Stimulated activated CD4-positive, alpha-beta T cell treated with anti-CD3 and anti-CD28 coated beads, Interleukin-2, amount 100 ng/mL, for 48 hours (primary cell): Measurements from ENCODE around the gene ANKRD44.
"Not testable (repeated sequence)": the region's sequence is repeated elsewhere in the genome, so short reads cannot be mapped to it uniquely, and the experiment has no call there.

Experiments
- DNase-seq, 2 donors: peaks; one replicate each; pipeline ENCODE4 v3.0.0-alpha.2; 2020

The ANKRD44 gene

GRCh38 chr2:197315371-197315770 is 4.8 kb upstream of the ANKRD44 start:
- no peak for DNase-seq

- DNase-seq, result no peak
These were observed 1.6 kb upstream of the ANKRD44 start for GRCh38 chr2:197312186-197312585.

DNA sequence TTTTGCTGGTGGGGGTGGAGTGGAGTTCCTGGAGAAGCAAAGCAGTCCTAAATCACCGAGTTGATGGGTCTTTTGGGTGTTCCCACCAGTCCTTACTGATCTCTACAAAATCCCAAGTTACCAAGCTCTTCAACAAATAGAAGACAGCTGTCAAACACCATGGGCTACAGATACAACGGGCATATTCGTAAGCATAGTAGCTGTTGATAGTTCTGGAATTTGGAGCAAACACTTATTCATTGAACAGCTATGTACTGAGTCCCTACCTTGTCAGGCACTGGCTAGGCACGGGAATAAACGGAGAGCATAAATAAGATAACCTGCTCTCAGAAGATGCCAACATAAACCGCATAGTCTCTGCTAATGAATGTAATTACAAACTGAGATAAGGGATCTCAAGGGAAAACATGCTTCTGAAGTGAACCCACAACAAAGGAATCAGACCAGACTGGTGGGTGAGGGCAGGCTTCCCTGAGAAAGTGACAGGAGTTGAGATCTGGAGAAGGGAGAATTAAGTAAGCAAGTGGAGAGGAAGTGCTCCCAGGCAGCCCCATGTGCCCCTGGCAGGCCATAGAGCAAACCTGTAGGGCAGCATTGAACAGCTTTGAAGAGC is 947 bp upstream of the ANKRD44 start:
- no peak for DNase-seq

GRCh38 chr2:197310987-197311420 is 424 bp upstream of the ANKRD44 start:
- no peak for DNase-seq

DNA sequence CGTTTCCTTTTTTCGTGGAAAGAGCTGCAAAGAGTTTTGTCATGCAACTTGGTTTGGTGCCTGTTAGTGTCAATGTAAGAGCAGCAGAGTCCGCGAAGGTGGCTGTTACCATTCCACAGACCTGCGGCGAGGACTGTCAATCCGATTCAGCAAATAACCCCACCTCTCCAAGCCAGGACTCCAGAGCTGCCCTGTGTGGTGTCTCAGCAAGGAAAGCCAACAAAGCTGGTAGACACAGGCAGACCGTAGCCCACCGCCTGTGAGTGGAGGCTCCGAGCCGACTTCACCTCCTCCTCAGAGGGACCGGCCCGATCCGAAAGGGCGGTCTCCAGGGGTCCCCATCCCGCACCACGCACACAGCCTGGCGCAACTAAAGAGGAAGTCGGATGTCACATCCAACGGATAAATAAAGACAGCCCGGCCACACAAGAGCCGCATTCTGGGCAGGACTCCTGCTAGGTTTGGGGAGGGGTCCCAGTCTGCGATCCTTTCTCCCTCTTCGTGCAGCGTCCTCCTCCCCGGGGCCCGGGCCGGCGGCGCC is 819 bp downstream of the ANKRD44 start:
- DNase-seq, result peak in 1 of 2 donors; percentile 19

GRCh38 chr2:197308996-197309690 is 1.4 kb downstream of the ANKRD44 start:
- DNase-seq, result no peak

DNA sequence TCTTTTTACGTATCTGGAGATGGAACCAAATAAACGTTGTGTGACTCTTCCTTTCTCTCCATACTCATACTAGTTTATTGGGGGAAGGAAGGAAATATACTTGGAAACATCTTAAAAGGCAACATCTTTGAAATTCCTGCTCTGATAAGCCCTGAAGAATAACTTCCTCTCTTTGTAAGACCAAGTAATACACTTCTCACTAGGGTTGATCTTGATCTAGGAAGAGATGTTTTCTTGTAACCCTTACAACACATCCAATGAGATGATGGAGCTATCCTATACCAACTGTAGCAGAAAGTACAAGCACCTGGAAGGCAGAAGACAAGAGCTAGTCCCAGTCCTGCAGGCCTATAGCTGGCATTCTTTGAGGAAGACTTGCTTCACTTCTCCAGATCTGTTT is 2.0 kb downstream of the ANKRD44 start:
- DNase-seq, result no peak

DNA sequence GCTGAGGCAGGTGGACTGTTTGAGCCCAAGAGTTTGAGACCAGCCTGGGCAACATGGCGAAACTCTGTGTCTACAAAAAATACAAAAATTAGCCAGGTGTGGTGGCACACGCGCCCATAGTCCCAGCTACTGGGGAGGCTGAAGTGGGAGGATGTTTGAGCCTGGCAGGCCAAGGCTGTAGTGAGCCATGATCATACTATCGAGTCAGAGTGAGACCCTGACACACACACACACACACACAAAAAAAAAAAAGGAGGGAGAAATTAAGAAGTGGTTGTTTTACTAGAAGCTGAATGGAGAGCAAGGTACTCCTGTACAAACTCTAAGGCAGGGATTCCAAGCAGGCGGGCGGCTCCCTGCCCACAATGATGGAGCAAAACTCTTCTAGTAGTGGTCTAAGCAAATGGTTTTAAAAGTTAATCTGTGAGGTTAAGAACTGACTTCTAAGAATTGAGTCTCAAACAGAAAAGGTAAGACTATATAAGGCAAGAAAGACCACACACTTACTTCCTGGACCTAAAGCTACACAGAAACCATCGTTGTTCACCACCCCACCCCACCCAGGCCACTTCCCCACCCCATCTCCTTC is 2.6 kb downstream of the ANKRD44 start:
- peak in 1 of 2 donors; percentile 30 for DNase-seq

- DNase-seq, result no peak
These were observed 3.2 kb downstream of the ANKRD44 start for GRCh38 chr2:197307236-197307932.

GRCh38 chr2:197306696-197307040 is 3.9 kb downstream of the ANKRD44 start:
- no peak for DNase-seq

DNA sequence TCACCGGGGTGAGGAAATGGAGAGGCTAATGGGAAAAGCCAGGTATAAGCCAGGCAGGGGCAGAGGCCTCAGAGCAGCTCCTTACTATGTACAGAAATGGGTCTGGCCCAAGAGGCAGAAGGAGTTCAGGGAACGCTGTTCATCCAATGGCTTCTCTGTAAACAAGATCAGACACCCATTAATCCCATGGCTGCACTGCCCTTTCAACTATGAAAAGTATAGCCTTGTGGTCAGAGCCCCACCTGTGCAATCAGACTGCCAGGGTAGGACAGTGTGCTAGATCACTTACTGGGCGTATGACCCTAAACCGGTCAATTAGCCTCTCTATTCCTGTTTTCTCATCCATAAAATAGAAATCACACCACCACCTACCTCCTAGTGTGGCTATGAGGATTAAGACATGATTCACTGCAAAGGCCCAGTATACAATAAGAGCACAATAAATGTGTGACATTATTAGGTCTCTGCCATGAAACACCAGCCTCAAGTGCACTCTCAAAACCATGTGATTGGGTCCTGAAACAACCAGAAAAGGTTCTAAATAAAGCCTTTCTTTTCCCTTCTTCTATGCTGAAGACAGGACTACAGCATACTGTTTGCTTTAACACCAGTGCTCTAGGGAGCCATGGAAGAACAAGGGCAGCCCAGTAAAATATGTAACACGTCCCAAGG is 4.4 kb downstream of the ANKRD44 start:
- no peak for DNase-seq

DNA sequence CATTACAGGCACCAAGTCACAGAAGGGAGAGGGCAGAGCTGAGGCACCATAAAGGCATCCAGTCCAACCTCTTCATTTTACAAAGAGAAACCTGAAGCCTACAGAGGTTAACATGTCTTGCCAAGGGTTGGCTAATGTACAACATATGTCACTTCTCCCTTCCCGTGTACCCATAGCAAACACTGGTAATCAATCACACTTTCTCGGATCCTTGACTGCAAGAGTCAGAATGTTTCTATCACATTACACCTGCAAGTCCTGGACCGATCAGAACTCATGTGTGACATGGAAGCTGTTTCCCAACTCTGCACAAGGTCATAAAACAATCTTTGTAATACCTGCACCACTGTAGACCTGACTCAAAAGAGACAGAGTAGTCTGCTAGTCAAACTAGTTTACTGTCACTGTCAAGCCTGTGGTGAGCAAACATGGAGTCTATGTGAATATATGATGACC is 6.0 kb downstream of the ANKRD44 start:
- no peak for DNase-seq

DNA sequence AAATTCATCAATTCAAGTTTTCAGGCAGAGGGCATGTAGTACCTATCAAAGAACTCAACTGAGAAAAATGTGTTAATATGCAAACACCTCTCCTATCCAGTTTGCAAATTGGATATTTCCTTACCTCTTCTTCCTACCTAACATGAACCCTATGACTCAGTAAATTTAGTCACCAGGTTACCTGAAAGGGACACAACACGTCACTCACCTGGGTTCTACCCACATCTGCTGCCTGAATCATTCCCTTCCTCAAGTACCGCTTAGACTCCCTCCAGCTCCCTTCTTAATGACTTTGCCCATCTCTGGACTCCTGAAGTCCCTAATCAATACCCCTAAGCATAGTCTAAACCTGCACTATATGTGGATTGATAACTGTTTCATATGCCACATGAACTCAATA is 10.4 kb downstream of the ANKRD44 start:
- DNase-seq, result no peak

- DNase-seq, result no peak
These were observed 12.0 kb downstream of the ANKRD44 start for GRCh38 chr2:197298609-197299008.

DNA sequence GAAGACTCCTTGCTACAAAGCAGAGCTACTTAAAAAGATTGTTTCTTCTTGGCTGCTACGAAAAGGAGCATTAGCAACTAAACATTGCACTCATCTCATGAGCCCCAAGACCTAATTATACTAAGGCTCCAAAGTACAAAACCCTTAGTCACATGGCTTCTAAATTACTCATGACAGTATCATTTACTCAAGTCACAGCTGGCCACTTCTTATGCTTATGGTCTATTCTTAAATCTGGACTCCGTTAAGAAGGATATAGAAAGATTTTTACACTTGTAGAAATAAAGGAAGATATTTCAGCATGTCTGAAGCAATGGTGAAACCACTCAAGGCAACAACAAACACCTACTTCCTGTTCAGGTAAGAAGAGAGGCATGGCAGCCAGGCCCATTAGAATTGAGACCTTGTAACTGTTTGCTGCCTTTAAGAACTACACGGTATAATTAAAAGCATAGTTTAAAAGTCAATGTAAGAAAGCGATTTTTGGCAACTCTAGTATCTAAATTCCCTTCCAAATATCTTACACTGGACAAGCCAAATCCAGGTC is 12.7 kb downstream of the ANKRD44 start:
- DNase-seq, result no peak

DNA sequence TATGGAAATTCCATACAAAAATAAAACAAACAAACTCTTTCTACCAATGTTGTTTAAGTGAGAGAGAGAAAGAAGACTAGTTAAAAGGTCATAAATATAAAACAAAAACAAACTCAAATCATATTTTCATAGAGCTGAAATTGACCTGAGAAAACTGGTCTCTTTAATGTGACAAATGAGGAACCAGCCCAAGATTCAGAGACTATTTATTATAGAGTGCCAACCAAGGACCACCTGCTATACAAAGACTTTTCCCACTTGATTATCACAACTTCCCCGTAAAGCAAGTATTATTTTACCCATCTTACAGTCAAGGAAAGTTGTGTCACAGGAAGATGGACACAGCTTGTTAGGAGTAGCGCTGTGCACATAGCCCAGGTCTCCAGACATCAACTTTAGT is 13.3 kb downstream of the ANKRD44 start:
- DNase-seq, result no peak

DNA sequence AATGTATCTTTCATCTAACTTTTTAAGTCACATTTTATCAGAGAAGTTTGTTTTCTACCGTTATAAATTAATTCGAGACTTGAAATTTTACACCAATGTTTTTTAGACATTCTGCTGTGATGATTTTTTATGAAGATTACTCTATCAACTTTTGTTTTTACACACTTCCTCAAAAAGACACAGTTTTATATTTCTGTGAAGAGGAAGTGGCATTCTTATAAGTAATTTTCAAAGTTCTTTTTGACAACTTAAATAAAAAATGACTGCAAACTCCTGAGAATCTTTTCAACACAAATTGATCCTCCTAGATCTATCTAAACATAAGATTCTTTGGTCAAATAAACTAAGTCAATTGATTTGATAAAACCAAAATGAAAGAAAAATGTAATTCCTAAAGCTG is 13.7 kb downstream of the ANKRD44 start:
- DNase-seq, result no peak

- DNase-seq, result no peak
These were observed 16.3 kb downstream of the ANKRD44 start for GRCh38 chr2:197294260-197294659.

DNA sequence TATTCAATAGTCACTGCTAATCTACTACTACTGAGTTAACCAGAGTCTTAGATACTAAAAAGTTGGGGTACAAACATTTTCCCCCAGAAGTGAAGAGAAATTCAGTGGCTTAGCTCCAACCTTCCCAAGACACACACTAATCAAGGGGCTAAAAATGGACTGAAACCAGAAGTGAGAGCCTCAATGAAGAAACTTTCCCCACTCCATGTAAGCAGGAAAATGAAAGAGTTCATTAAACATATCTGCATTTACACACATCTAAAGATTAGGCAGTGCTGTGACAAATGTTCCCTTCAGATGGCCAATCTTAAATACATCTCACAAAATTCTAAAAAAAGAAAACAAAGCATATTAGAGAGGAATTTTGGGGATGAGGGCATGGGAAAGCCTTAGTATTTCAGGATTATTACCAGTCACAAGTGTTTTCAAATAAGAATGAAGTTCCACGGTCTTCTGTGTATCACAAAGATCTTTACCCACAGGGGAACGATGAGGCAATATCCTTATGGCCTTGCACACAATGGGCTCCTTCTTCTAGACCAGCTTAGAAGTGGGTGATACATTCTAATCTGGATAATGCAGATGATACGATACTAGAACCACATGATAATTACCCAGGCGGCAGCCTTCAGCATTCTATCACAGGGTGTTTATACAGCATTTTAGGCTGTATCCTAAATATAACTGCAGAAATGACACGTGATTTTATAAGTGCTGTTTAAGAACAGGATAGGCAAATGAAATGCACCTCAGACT is 17.1 kb downstream of the ANKRD44 start:
- no peak for DNase-seq

DNA sequence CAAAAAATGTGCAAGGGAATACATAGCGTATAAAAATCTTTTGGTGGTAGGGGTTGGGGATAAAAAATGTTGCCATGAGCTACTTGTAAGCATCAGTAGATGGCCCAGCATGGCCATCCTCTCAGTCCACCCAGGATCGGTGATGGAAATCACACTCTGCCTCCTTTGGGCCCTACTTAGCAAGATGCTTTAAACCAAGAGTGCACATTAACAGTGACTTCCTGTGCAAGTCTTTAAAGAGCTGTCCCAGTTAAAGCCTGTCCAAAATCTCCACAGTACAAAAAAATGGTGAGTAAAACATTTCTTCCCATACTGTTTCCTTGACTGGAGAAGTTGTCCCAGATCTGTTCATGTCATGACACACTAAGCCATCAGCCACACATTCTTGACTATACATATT is 18.0 kb downstream of the ANKRD44 start:
- no peak for DNase-seq

DNA sequence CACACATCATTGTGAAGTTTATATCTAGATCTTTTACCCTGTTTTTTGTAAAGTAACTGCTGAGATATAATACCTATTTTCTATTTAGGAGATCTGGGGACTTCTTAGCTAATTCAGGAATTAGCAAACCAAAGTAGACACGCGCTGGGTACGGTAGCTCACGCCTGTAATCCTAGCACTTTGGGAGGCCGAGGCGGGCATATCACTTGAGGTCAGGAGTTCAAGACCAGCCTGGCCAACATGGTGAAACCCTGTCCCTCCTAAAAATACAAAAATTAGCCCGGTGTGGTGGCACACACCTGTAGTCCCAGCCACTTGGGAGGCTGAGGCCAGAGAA is 23.0 kb downstream of the ANKRD44 start:
- DNase-seq, result not testable (repeated sequence)
